ENCODE measurements around the gene CCT3.

DNA sequence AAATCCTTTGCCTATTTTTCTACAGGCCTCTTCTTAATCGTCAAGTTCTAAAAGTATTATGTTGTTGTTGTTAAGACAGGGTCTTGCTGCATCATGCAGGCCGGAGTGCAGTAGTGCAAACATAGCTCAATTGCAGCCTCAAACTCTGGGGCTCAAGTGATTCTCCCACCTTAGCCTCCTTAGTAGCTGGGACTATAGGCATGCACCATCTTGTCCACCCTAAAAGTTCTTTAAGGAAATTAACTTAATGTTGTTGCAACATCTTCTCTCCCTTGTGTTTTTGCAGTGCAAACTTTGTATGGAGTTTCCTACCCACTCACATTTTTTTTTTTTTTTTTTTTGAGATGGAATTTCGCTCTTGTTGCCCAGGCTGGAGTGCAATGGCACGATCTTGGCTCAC lies 34.9 kb downstream of the CCT3 start:
- TF ChIP-seq, protein P1, sequence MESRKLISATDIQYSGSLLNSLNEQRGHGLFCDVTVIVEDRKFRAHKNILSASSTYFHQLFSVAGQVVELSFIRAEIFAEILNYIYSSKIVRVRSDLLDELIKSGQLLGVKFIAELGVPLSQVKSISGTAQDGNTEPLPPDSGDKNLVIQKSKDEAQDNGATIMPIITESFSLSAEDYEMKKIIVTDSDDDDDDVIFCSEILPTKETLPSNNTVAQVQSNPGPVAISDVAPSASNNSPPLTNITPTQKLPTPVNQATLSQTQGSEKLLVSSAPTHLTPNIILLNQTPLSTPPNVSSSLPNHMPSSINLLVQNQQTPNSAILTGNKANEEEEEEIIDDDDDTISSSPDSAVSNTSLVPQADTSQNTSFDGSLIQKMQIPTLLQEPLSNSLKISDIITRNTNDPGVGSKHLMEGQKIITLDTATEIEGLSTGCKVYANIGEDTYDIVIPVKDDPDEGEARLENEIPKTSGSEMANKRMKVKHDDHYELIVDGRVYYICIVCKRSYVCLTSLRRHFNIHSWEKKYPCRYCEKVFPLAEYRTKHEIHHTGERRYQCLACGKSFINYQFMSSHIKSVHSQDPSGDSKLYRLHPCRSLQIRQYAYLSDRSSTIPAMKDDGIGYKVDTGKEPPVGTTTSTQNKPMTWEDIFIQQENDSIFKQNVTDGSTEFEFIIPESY (IDR thresholded peaks at IDR 0.05; ENCODE audit: borderline replicate concordance, low read depth) = no peak
- TF ChIP-seq, protein P2, sequence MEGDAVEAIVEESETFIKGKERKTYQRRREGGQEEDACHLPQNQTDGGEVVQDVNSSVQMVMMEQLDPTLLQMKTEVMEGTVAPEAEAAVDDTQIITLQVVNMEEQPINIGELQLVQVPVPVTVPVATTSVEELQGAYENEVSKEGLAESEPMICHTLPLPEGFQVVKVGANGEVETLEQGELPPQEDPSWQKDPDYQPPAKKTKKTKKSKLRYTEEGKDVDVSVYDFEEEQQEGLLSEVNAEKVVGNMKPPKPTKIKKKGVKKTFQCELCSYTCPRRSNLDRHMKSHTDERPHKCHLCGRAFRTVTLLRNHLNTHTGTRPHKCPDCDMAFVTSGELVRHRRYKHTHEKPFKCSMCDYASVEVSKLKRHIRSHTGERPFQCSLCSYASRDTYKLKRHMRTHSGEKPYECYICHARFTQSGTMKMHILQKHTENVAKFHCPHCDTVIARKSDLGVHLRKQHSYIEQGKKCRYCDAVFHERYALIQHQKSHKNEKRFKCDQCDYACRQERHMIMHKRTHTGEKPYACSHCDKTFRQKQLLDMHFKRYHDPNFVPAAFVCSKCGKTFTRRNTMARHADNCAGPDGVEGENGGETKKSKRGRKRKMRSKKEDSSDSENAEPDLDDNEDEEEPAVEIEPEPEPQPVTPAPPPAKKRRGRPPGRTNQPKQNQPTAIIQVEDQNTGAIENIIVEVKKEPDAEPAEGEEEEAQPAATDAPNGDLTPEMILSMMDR (IDR thresholded peaks at IDR 0.05) = no peak
- no peak for TF ChIP-seq TAF1 (IDR thresholded peaks at IDR 0.05; ENCODE audit: borderline replicate concordance, low read depth, low read length)
- no peak for TF ChIP-seq CHD2 (IDR thresholded peaks at IDR 0.05; ENCODE audit: low read length, partially characterized antibody)
- TF ChIP-seq TEAD4 (IDR thresholded peaks at IDR 0.05; ENCODE audit: borderline replicate concordance, insufficient read depth) = no peak
- TF ChIP-seq, protein P3, sequence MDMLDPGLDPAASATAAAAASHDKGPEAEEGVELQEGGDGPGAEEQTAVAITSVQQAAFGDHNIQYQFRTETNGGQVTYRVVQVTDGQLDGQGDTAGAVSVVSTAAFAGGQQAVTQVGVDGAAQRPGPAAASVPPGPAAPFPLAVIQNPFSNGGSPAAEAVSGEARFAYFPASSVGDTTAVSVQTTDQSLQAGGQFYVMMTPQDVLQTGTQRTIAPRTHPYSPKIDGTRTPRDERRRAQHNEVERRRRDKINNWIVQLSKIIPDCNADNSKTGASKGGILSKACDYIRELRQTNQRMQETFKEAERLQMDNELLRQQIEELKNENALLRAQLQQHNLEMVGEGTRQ (IDR thresholded peaks at IDR 0.05; ENCODE audit: borderline replicate concordance, low read depth, low read length) = no peak
- no peak for TF ChIP-seq YY1 (IDR thresholded peaks at IDR 0.05; ENCODE audit: low read depth)
- TF ChIP-seq, protein P4, sequence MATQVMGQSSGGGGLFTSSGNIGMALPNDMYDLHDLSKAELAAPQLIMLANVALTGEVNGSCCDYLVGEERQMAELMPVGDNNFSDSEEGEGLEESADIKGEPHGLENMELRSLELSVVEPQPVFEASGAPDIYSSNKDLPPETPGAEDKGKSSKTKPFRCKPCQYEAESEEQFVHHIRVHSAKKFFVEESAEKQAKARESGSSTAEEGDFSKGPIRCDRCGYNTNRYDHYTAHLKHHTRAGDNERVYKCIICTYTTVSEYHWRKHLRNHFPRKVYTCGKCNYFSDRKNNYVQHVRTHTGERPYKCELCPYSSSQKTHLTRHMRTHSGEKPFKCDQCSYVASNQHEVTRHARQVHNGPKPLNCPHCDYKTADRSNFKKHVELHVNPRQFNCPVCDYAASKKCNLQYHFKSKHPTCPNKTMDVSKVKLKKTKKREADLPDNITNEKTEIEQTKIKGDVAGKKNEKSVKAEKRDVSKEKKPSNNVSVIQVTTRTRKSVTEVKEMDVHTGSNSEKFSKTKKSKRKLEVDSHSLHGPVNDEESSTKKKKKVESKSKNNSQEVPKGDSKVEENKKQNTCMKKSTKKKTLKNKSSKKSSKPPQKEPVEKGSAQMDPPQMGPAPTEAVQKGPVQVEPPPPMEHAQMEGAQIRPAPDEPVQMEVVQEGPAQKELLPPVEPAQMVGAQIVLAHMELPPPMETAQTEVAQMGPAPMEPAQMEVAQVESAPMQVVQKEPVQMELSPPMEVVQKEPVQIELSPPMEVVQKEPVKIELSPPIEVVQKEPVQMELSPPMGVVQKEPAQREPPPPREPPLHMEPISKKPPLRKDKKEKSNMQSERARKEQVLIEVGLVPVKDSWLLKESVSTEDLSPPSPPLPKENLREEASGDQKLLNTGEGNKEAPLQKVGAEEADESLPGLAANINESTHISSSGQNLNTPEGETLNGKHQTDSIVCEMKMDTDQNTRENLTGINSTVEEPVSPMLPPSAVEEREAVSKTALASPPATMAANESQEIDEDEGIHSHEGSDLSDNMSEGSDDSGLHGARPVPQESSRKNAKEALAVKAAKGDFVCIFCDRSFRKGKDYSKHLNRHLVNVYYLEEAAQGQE (IDR thresholded peaks at IDR 0.05; ENCODE audit: low read depth, low read length) = no peak
- TF ChIP-seq EP300 (IDR thresholded peaks at IDR 0.05; ENCODE audit: borderline replicate concordance in 1 of 2, low read depth in 1 of 2, low read length in 1 of 2) = no peak
- TF ChIP-seq POLR2AphosphoS5 (IDR thresholded peaks at IDR 0.05; ENCODE audit: low read depth, low read length) = no peak
- no peak for TF ChIP-seq GATA2 (CRISPR knock-in tag; IDR thresholded peaks at IDR 0.05)
- TF ChIP-seq RXRA (IDR thresholded peaks at IDR 0.05; ENCODE audit: borderline replicate concordance, low read depth) = no peak
